Measurements from ENCODE around the gene BRD2.

DNA sequence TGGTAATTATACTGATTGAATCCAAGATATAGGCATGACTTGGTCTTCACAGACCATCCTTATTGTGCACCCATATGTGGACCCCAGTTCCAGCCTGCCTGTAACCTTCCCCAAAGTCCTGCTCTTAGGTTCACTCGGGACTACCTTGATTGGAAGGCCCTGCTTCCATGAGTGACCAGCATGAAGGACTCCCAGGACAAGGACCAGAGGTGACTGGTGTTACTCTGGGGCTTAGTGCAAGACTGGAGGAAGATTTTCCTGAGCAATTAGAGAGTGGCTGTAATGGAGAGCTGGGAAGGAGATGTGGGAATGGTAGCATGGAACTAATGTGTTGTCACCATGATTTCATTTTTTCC is 15.1 kb downstream of the BRD2 start:
- TF ChIP-seq EZH2 (IDR thresholded peaks at IDR 0.05; ENCODE audit: low read length, unreplicated experiment) = no peak
- TF ChIP-seq, protein P1, sequence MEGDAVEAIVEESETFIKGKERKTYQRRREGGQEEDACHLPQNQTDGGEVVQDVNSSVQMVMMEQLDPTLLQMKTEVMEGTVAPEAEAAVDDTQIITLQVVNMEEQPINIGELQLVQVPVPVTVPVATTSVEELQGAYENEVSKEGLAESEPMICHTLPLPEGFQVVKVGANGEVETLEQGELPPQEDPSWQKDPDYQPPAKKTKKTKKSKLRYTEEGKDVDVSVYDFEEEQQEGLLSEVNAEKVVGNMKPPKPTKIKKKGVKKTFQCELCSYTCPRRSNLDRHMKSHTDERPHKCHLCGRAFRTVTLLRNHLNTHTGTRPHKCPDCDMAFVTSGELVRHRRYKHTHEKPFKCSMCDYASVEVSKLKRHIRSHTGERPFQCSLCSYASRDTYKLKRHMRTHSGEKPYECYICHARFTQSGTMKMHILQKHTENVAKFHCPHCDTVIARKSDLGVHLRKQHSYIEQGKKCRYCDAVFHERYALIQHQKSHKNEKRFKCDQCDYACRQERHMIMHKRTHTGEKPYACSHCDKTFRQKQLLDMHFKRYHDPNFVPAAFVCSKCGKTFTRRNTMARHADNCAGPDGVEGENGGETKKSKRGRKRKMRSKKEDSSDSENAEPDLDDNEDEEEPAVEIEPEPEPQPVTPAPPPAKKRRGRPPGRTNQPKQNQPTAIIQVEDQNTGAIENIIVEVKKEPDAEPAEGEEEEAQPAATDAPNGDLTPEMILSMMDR (conservative IDR thresholded peaks at IDR 0.05; ENCODE audit: low read depth, low read length) = no peak
